Trophoblast cell (in vitro differentiated cells and primary cell): ENCODE results near the gene TMEM214.

Experiments used
- DNase-seq, 2 donors: peaks; one replicate each; pipeline ENCODE4 v3.0.0-alpha.2; 2016
- H2AFZ ChIP-seq: 2 replicates; pipeline ENCODE4 v1.6.1; 2013; ENCODE audit warnings: low read length, moderate library complexity, mild to moderate bottlenecking; ENCODE audit not compliant: insufficient read depth, poor library complexity
- H2AK5ac ChIP-seq: 2 replicates; pipeline ENCODE4 v1.6.1; 2013; ENCODE audit warnings: mild to moderate bottlenecking, low read length
- H2BK120ac ChIP-seq: 2 replicates; pipeline ENCODE4 v1.6.1; 2013; ENCODE audit warnings: low read length, mild to moderate bottlenecking, moderate library complexity; ENCODE audit not compliant: insufficient read depth, poor library complexity
- H2BK12ac ChIP-seq: 2 replicates; pipeline ENCODE4 v1.6.1; 2013; ENCODE audit warnings: mild to moderate bottlenecking, low read length, moderate library complexity
- H2BK5ac ChIP-seq: 2 replicates; pipeline ENCODE4 v1.6.1; 2013; ENCODE audit warnings: low read length, low read depth, moderate library complexity, mild to moderate bottlenecking; ENCODE audit not compliant: poor library complexity
- H3K14ac ChIP-seq: 2 replicates; pipeline ENCODE4 v1.6.1; 2013; ENCODE audit warnings: mild to moderate bottlenecking, low read length
- H3K18ac ChIP-seq: 2 replicates; pipeline ENCODE4 v1.6.1; 2013; ENCODE audit warnings: mild to moderate bottlenecking, low read length
- H3K23ac ChIP-seq: 2 replicates; pipeline ENCODE4 v1.6.1; 2013; ENCODE audit warnings: low read length
- H3K27ac ChIP-seq: 2 replicates; pipeline ENCODE4 v1.5.1; 2013; ENCODE audit warnings: low read depth, mild to moderate bottlenecking, inconsistent platforms, low read length, moderate library complexity
- H3K27me3 ChIP-seq: 2 replicates; pipeline ENCODE4 v1.6.1; 2013; ENCODE audit warnings: inconsistent platforms, mild to moderate bottlenecking, low read length, moderate library complexity; ENCODE audit not compliant: insufficient read depth
- H3K36me3 ChIP-seq, 2 experiments: 1 replicate in 1 of 2; 2 replicates in 1 of 2; pipeline ENCODE4 v1.6.1; 2013; ENCODE audit warnings: low read length in 2 of 2, mild to moderate bottlenecking in 2 of 2, moderate library complexity in 1 of 2; ENCODE audit not compliant: insufficient read depth in 2 of 2, control insufficient read depth in 1 of 2
- H3K4ac ChIP-seq: 2 replicates; pipeline ENCODE4 v1.6.1; 2013; ENCODE audit warnings: low read depth, mild to moderate bottlenecking, low read length, moderate library complexity
- H3K4me1 ChIP-seq, 2 experiments: 1 replicate in 1 of 2; 2 replicates in 1 of 2; pipeline ENCODE4 v1.6.1; 2013; ENCODE audit warnings: low read length in 2 of 2, mild to moderate bottlenecking in 2 of 2, moderate library complexity in 1 of 2; ENCODE audit not compliant: insufficient read depth in 2 of 2, control insufficient read depth in 1 of 2
- H3K4me2 ChIP-seq: 2 replicates; pipeline ENCODE4 v1.6.1; 2013; ENCODE audit warnings: inconsistent platforms, mild to moderate bottlenecking, low read length, moderate library complexity
- H3K4me3 ChIP-seq: 2 replicates; pipeline ENCODE4 v1.5.1; 2013; ENCODE audit warnings: mild to moderate bottlenecking, low read depth, low read length, inconsistent platforms
- H3K79me1 ChIP-seq: one replicate; pipeline ENCODE4 v1.6.1; 2013; ENCODE audit warnings: low read length
- H3K79me2 ChIP-seq: 2 replicates; pipeline ENCODE4 v1.6.1; 2013; ENCODE audit warnings: low read length, mild to moderate bottlenecking; ENCODE audit not compliant: control insufficient read depth, insufficient read depth, poor library complexity
- H3K9ac ChIP-seq: 2 replicates; pipeline ENCODE4 v1.6.1; 2013; ENCODE audit warnings: mild to moderate bottlenecking, low read length
- H3K9me3 ChIP-seq: 2 replicates; pipeline ENCODE4 v1.6.1; 2013; ENCODE audit warnings: low read depth, mild to moderate bottlenecking, control low read depth, inconsistent platforms, low read length; ENCODE audit not compliant: insufficient read depth
- H4K12ac ChIP-seq: 2 replicates; pipeline ENCODE4 v1.6.1; 2013; ENCODE audit warnings: low read depth, mild to moderate bottlenecking, low read length, moderate library complexity
- H4K8ac ChIP-seq: 2 replicates; pipeline ENCODE4 v1.6.1; 2013; ENCODE audit warnings: low read depth, mild to moderate bottlenecking, low read length, moderate library complexity
- H4K91ac ChIP-seq: one replicate; pipeline ENCODE4 v1.6.1; 2013; ENCODE audit warnings: low read depth, mild to moderate bottlenecking, low read length, moderate library complexity
- WGBS: extraction: QIAGEN DNeasy Blood & Tissue Kit; methylation state at CpG from one replicate; pipeline ENCODE4 v1.1.7; 2013; ENCODE audit warnings: missing lambda C conversion rate; ENCODE audit not compliant: insufficient read length, insufficient coverage; ENCODE audit errors: extremely low coverage; 5-methylcytosine and 5-hydroxymethylcytosine counted together

The TMEM214 gene

DNA sequence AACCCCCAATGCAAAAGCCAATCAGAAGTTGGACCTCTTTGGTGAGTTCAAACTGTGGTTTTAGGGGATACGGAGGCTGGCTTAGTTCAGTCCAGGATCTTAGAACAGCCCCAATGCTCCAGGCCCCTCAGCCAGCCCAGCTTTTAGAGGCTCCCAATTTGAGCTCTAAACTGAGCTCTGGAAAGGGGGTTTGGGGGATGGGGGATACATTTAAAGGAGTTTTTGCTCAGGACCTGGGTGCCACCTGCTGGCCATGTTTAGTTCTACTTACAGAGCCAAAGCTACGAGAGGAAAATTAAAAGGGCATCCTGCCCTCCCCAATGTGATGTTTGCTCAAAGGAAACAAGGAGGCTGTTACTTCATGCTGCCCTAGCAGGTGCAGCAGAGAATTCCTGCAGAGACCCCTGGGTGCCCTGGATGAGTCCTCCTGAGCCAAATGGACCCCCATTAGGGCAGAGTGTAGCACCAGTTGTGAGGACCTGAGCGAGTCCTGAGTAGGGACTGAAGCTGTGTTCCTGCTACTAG is 15.9 kb upstream of the TMEM214 start:
- no peaks in the 10 kb centered on the region for H3K9me3 ChIP-seq
- H3K9ac ChIP-seq: no peak overlapping the region
- no peak overlapping the region for H2BK12ac ChIP-seq

DNA sequence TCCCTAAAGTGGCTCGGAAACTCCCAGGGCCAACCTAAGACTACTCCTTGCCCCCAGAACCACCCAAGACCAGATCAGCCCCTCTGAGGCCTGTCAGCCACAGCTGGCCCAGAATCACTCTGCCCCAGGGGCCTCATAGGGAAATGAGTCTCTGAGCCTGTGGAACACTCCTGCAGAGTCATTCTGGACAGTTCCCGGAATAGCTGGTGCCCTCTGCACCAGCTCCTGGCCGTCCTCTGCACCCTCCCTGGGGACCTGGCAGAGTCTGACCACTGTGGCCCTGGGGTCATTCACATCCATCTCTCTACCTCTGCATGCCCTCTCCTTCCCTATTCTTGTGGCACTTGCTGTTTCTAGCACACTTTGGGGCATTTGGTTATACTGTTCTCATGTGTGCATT is 14.6 kb upstream of the TMEM214 start:
- H2AK5ac ChIP-seq: no peak overlapping the region
- no peak overlapping the region for H2BK5ac ChIP-seq
- H3K79me1 ChIP-seq: peaks cover 7% of the 10 kb centered on the region
- no peaks in the 10 kb centered on the region for H3K9me3 ChIP-seq
- DNase-seq: no peak
- no peak overlapping the region for H4K12ac ChIP-seq
- no peak overlapping the region for H4K91ac ChIP-seq
- no peak overlapping the region for H2BK120ac ChIP-seq
- H2BK12ac ChIP-seq: no peak overlapping the region
- peaks cover 4 to 6% of the 10 kb centered on the region in 2 experiments for H3K36me3 ChIP-seq
- H3K14ac ChIP-seq: no peak overlapping the region
- H2AFZ ChIP-seq: no peak overlapping the region
- no CpG with 5 or more reads among the region's 3 CpGs for WGBS
- H3K79me2 ChIP-seq: no peaks in the 10 kb centered on the region
- no peak overlapping the region for H3K18ac ChIP-seq
- H3K9ac ChIP-seq: no peak overlapping the region
- no peaks in the 10 kb centered on the region for H3K27me3 ChIP-seq
- no peak overlapping the region for H3K4me3 ChIP-seq
- H3K4me2 ChIP-seq: no peak overlapping the region
- no peak overlapping the region for H3K27ac ChIP-seq
- no peak overlapping the region for H3K4ac ChIP-seq
- no peak overlapping the region for H3K23ac ChIP-seq
- H3K4me1 ChIP-seq: peaks cover 16 to 21% of the 10 kb centered on the region in 2 experiments
- H4K8ac ChIP-seq: no peak overlapping the region

More for the DNA sequence above, 15.9 kb upstream of the TMEM214 start:
- no peak overlapping the region for H3K4me3 ChIP-seq
- H3K79me2 ChIP-seq: no peaks in the 10 kb centered on the region
- no peak overlapping the region for H3K4ac ChIP-seq
- no peak overlapping the region for H3K4me2 ChIP-seq
- H2AFZ ChIP-seq: no peak overlapping the region
- H3K36me3 ChIP-seq: peaks cover 2 to 4% of the 10 kb centered on the region in 2 experiments
- H4K12ac ChIP-seq: no peak overlapping the region
- H3K14ac ChIP-seq: no peak overlapping the region
- H3K23ac ChIP-seq: no peak overlapping the region
- no peak overlapping the region for H2BK120ac ChIP-seq
- peak; percentile 42 to 72 for DNase-seq
- no peak overlapping the region for H3K18ac ChIP-seq
- H3K79me1 ChIP-seq: peaks cover 7% of the 10 kb centered on the region
- H2AK5ac ChIP-seq: peak overlapping the region; percentile 40
- no peak overlapping the region for H3K27ac ChIP-seq
- no peak overlapping the region for H4K8ac ChIP-seq
- no peak overlapping the region for H2BK5ac ChIP-seq
- no peaks in the 10 kb centered on the region for H3K27me3 ChIP-seq
- peaks cover 11 to 16% of the 10 kb centered on the region in 2 experiments for H3K4me1 ChIP-seq
- H4K91ac ChIP-seq: no peak overlapping the region
- no CpG with 5 or more reads among the region's 3 CpGs for WGBS

DNA sequence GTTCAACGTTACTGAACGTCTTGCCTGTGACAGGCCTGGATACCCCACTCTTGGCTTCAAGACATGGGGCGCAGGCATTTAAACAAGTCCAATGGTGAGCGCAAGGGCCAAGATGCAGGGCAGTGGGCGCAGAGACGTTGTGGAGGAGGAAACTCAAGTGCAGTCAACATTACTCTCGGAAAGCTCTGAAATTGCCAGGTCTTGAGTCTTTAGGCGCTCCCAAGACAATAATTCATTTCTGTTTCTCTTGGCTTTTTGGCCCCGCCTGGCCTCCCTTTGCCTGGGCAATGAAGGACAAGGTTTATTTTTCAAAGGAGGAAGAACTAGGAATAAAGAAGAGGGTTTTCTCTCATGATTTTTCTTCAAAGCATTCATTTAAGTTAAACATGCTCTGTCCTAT is 13.3 kb upstream of the TMEM214 start:
- H4K91ac ChIP-seq: no peak overlapping the region

DNA sequence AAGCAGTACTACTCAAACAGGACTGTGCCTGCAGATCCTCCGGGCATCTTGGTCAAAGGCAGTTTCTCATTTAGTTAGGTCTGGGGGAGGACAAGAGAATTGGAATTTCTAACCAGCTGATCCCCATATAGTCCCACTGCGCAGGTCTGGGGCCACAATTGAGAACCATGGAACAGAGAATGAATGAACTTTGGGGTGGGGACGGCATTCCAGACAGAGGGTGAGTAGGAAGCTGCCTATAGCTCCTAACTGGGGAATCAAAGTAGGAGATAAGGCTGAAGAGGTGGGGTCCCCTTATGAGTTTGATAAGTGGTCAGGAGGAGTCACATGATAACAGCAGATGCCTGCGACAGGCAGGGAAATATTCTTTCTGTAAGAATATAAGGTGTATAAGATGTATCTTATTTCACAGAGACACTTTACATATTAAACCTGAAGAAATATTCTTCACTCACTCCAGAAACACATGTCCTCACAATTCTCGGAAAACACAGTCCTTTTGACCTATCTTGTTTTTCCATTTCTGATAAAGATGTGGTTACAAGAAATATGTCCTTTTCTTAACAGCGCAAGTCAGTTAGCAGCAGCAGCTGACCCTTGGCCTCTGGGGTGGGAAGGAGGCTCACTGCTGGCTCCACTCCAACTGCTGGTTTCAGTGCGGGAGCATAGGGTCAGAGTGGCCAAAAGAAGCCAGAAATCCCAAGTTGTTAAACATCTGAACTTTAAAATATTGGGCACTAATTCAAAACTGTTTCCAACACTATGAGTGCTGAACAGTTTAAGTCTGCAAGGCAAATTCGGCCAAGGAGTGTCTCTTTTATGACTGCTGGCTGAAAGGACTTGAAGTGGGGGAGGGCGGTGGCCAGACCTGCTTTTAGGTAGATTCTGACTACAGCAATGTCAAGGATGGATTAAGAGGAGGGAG is 12.6 kb upstream of the TMEM214 start:
- Histone ChIP-seq H3K4me3 (no peak overlapping the region), H3K79me1 (peaks cover 7% of the 10 kb centered on the region), H3K9me3 (no peaks in the 10 kb centered on the region), H3K9ac (no peak overlapping the region), H2AK5ac (no peak overlapping the region), H2BK12ac (peak overlapping the region; percentile 32), H3K14ac (no peak overlapping the region), H3K27ac (peak overlapping the region; percentile 19), H3K4me2 (no peak overlapping the region), H3K23ac (no peak overlapping the region), H3K4me1 (peaks cover 16 to 21% of the 10 kb centered on the region in 2 experiments), H2BK5ac (no peak overlapping the region), H3K79me2 (no peaks in the 10 kb centered on the region), H3K4ac (no peak overlapping the region), H4K91ac (peak overlapping the region; percentile 17), H2AFZ (no peak overlapping the region), H2BK120ac (peak overlapping the region; percentile 24), H4K8ac (no peak overlapping the region), H3K36me3 (peaks cover 13 to 16% of the 10 kb centered on the region in 2 experiments), H3K18ac (no peak overlapping the region), H4K12ac (no peak overlapping the region), H3K27me3 (no peaks in the 10 kb centered on the region)
- WGBS: no CpG with 5 or more reads among the region's 9 CpGs
- no peak for DNase-seq

More for the DNA sequence above, 13.3 kb upstream of the TMEM214 start:
- H2BK5ac ChIP-seq: no peak overlapping the region
- H3K36me3 ChIP-seq: peaks cover 14 to 16% of the 10 kb centered on the region in 2 experiments
- no peak overlapping the region for H3K4me3 ChIP-seq
- no peak overlapping the region for H2AFZ ChIP-seq
- peaks cover 16 to 21% of the 10 kb centered on the region in 2 experiments for H3K4me1 ChIP-seq
- H4K8ac ChIP-seq: no peak overlapping the region
- H2AK5ac ChIP-seq: no peak overlapping the region
- DNase-seq: no peak
- H2BK120ac ChIP-seq: no peak overlapping the region
- no peak overlapping the region for H4K12ac ChIP-seq
- no peak overlapping the region for H3K4ac ChIP-seq
- H3K27ac ChIP-seq: no peak overlapping the region
- H2BK12ac ChIP-seq: no peak overlapping the region
- H3K9ac ChIP-seq: no peak overlapping the region
- H3K14ac ChIP-seq: no peak overlapping the region
- no peak overlapping the region for H3K23ac ChIP-seq
- H3K18ac ChIP-seq: no peak overlapping the region
- WGBS: no CpG with 5 or more reads among the region's 9 CpGs
- peaks cover 7% of the 10 kb centered on the region for H3K79me1 ChIP-seq
- no peaks in the 10 kb centered on the region for H3K27me3 ChIP-seq
- H3K9me3 ChIP-seq: no peaks in the 10 kb centered on the region
- H3K79me2 ChIP-seq: no peaks in the 10 kb centered on the region
- no peak overlapping the region for H3K4me2 ChIP-seq
